ENCODE measurements around the gene RPAP3.

RPAP3 gene

GRCh38 chr12:47734725-47735480 is 29.1 kb upstream of the RPAP3 start:
- Histone ChIP-seq H3K4me3 (ENCODE audit: insufficient read depth, low read depth, low read length) (no peak overlapping the region), H3K9me3 (ENCODE audit: control insufficient read depth, low read length) (no peaks in the 10 kb centered on the region), H3K27ac (ENCODE audit: insufficient read depth, low read depth, low read length, poor library complexity, severe bottlenecking) (no peak overlapping the region), H3K36me3 (ENCODE audit: control insufficient read depth, insufficient read depth, low read length) (no peaks in the 10 kb centered on the region), H3K4me1 (ENCODE audit: control insufficient read depth, insufficient read depth, low read length) (peaks cover 10% of the 10 kb centered on the region), H3K27me3 (ENCODE audit: control insufficient read depth, insufficient read depth, low read length, poor library complexity, severe bottlenecking) (no peaks in the 10 kb centered on the region)
- WGBS, 2 experiments, result 45 to 50% methylated on average over 12 of the region's 12 CpGs

GRCh38 chr12:47733142-47733541 is 27.3 kb upstream of the RPAP3 start:
- H3K27ac ChIP-seq (ENCODE audit: insufficient read depth, low read depth, low read length, poor library complexity, severe bottlenecking), result no peak overlapping the region
- WGBS, 2 experiments, result 91 to 94% methylated on average over 4 of the region's 4 CpGs
- H3K4me1 ChIP-seq (ENCODE audit: control insufficient read depth, insufficient read depth, low read length), result peaks cover 10% of the 10 kb centered on the region
- no peaks in the 10 kb centered on the region for H3K9me3 ChIP-seq (ENCODE audit: control insufficient read depth, low read length)
- H3K4me3 ChIP-seq (ENCODE audit: insufficient read depth, low read depth, low read length), result no peak overlapping the region
- no peaks in the 10 kb centered on the region for H3K27me3 ChIP-seq (ENCODE audit: control insufficient read depth, insufficient read depth, low read length, poor library complexity, severe bottlenecking)
- no peaks in the 10 kb centered on the region for H3K36me3 ChIP-seq (ENCODE audit: control insufficient read depth, insufficient read depth, low read length)

GRCh38 chr12:47732504-47732903 is 26.7 kb upstream of the RPAP3 start:
- Histone ChIP-seq H3K4me1 (ENCODE audit: control insufficient read depth, insufficient read depth, low read length) (peaks cover 10% of the 10 kb centered on the region), H3K4me3 (ENCODE audit: insufficient read depth, low read depth, low read length) (no peak overlapping the region), H3K27ac (ENCODE audit: insufficient read depth, low read depth, low read length, poor library complexity, severe bottlenecking) (no peak overlapping the region), H3K27me3 (ENCODE audit: control insufficient read depth, insufficient read depth, low read length, poor library complexity, severe bottlenecking) (no peaks in the 10 kb centered on the region), H3K36me3 (ENCODE audit: control insufficient read depth, insufficient read depth, low read length) (no peaks in the 10 kb centered on the region), H3K9me3 (ENCODE audit: control insufficient read depth, low read length) (no peaks in the 10 kb centered on the region)
- WGBS, 2 experiments, result 90 to 93% methylated on average over 2 of the region's 2 CpGs

GRCh38 chr12:47731723-47732122 is 25.9 kb upstream of the RPAP3 start:
- H3K27ac ChIP-seq (ENCODE audit: insufficient read depth, low read depth, low read length, poor library complexity, severe bottlenecking), result no peak overlapping the region
- no peak overlapping the region for H3K4me3 ChIP-seq (ENCODE audit: insufficient read depth, low read depth, low read length)
- H3K9me3 ChIP-seq (ENCODE audit: control insufficient read depth, low read length), result no peaks in the 10 kb centered on the region
- no peaks in the 10 kb centered on the region for H3K27me3 ChIP-seq (ENCODE audit: control insufficient read depth, insufficient read depth, low read length, poor library complexity, severe bottlenecking)
- 87 to 89% methylated on average over 5 of the region's 5 CpGs for WGBS, 2 experiments
- H3K36me3 ChIP-seq (ENCODE audit: control insufficient read depth, insufficient read depth, low read length), result no peaks in the 10 kb centered on the region
- H3K4me1 ChIP-seq (ENCODE audit: control insufficient read depth, insufficient read depth, low read length), result peaks cover 10% of the 10 kb centered on the region

- Histone ChIP-seq H3K4me1 (ENCODE audit: control insufficient read depth, insufficient read depth, low read length) (peaks cover 10% of the 10 kb centered on the region), H3K36me3 (ENCODE audit: control insufficient read depth, insufficient read depth, low read length) (no peaks in the 10 kb centered on the region), H3K4me3 (ENCODE audit: insufficient read depth, low read depth, low read length) (no peak overlapping the region), H3K27me3 (ENCODE audit: control insufficient read depth, insufficient read depth, low read length, poor library complexity, severe bottlenecking) (no peaks in the 10 kb centered on the region), H3K27ac (ENCODE audit: insufficient read depth, low read depth, low read length, poor library complexity, severe bottlenecking) (no peak overlapping the region), H3K9me3 (ENCODE audit: control insufficient read depth, low read length) (no peaks in the 10 kb centered on the region)
- WGBS, 2 experiments, result 93 to 95% methylated on average over 7 of the region's 8 CpGs
Measured at GRCh38 chr12:47730341-47730744, 24.5 kb upstream of the RPAP3 start.

- Histone ChIP-seq H3K27ac (ENCODE audit: insufficient read depth, low read depth, low read length, poor library complexity, severe bottlenecking) (no peak overlapping the region), H3K9me3 (ENCODE audit: control insufficient read depth, low read length) (no peaks in the 10 kb centered on the region), H3K4me1 (ENCODE audit: control insufficient read depth, insufficient read depth, low read length) (no peaks in the 10 kb centered on the region), H3K4me3 (ENCODE audit: insufficient read depth, low read depth, low read length) (no peak overlapping the region), H3K27me3 (ENCODE audit: control insufficient read depth, insufficient read depth, low read length, poor library complexity, severe bottlenecking) (no peaks in the 10 kb centered on the region), H3K36me3 (ENCODE audit: control insufficient read depth, insufficient read depth, low read length) (no peaks in the 10 kb centered on the region)
- WGBS, 2 experiments, result 84 to 85% methylated on average over 3 of the region's 3 CpGs
Measured at GRCh38 chr12:47729233-47729632, 23.4 kb upstream of the RPAP3 start.

GRCh38 chr12:47725893-47726292 is 20.1 kb upstream of the RPAP3 start:
- Histone ChIP-seq H3K9me3 (ENCODE audit: control insufficient read depth, low read length) (no peaks in the 10 kb centered on the region), H3K4me1 (ENCODE audit: control insufficient read depth, insufficient read depth, low read length) (no peaks in the 10 kb centered on the region), H3K36me3 (ENCODE audit: control insufficient read depth, insufficient read depth, low read length) (no peaks in the 10 kb centered on the region), H3K27ac (ENCODE audit: insufficient read depth, low read depth, low read length, poor library complexity, severe bottlenecking) (no peak overlapping the region), H3K27me3 (ENCODE audit: control insufficient read depth, insufficient read depth, low read length, poor library complexity, severe bottlenecking) (no peaks in the 10 kb centered on the region), H3K4me3 (ENCODE audit: insufficient read depth, low read depth, low read length) (no peak overlapping the region)
- 64 to 76% methylated on average over 5 of the region's 5 CpGs for WGBS, 2 experiments

- H3K27ac ChIP-seq (ENCODE audit: insufficient read depth, low read depth, low read length, poor library complexity, severe bottlenecking), result no peak within 1 kb of the TSS
- no peaks in the 10 kb centered on the region for H3K36me3 ChIP-seq (ENCODE audit: control insufficient read depth, insufficient read depth, low read length)
- no peaks in the 10 kb centered on the region for H3K27me3 ChIP-seq (ENCODE audit: control insufficient read depth, insufficient read depth, low read length, poor library complexity, severe bottlenecking)
- 85 to 87% methylated on average over 8 of the region's 8 CpGs for WGBS, 2 experiments
- H3K4me1 ChIP-seq (ENCODE audit: control insufficient read depth, insufficient read depth, low read length), result no peaks in the 10 kb centered on the region
- no peaks in the 10 kb centered on the region for H3K9me3 ChIP-seq (ENCODE audit: control insufficient read depth, low read length)
- H3K4me3 ChIP-seq (ENCODE audit: insufficient read depth, low read depth, low read length), result no peak within 1 kb of the TSS
Measured at GRCh38 chr12:47725091-47725772, 19.4 kb upstream of the RPAP3 start, which contains the start of gene ENDOU. Gene ENDOU, minus strand, starts transcription at chr12:47725490. Its CDS starts 77 bp downstream, at chr12:47725413.

GRCh38 chr12:47722941-47723631 is 17.3 kb upstream of the RPAP3 start:
- Histone ChIP-seq H3K4me1 (ENCODE audit: control insufficient read depth, insufficient read depth, low read length) (no peaks in the 10 kb centered on the region), H3K9me3 (ENCODE audit: control insufficient read depth, low read length) (no peaks in the 10 kb centered on the region), H3K4me3 (ENCODE audit: insufficient read depth, low read depth, low read length) (no peak overlapping the region), H3K27ac (ENCODE audit: insufficient read depth, low read depth, low read length, poor library complexity, severe bottlenecking) (no peak overlapping the region), H3K36me3 (ENCODE audit: control insufficient read depth, insufficient read depth, low read length) (no peaks in the 10 kb centered on the region), H3K27me3 (ENCODE audit: control insufficient read depth, insufficient read depth, low read length, poor library complexity, severe bottlenecking) (no peaks in the 10 kb centered on the region)
- 85 to 86% methylated on average over 5 of the region's 5 CpGs for WGBS, 2 experiments

Data from ectodermal cell (in vitro differentiated cells).